Activated CD8-positive, alpha-beta memory T cell treated with anti-CD3 and anti-CD28 coated beads, Interleukin-2, amount 50 U/mL, for 24 hours (primary cell): ENCODE results near the gene SMIM36.
"Not testable (repeated sequence)": the region's sequence is repeated elsewhere in the genome, so short reads cannot be mapped to it uniquely, and the experiment has no call there.

Experiments used
- DNase-seq: peaks from one replicate; pipeline ENCODE4 v3.0.0-alpha.2; 2020; ENCODE audit errors: extremely low read depth

SMIM36 gene

DNA sequence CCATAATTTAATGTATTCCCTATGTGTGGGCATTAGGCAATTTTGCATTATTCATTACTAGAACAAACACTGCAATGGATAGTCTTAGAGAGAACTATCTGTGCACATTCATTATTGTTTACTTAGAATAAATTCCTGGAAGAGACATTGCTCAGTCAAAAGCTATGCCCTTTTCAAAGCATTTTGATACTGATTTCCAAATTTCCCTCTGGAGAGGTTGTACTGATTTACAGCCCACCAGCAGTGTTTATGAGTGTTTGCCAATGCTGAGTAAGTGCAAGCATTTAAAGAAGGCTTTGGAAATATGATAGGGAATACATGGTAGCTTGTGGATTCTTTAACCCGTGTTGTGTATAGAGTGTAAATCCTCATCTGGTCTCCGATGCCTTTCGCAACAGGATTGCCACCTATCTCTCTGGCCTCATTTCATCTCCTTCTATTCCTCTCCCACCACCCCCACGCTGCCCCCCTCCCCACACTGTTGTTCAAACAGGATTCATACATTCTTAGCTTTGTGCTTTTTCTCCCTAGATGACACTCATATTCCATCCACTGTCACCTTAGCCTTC, 56.3 kb downstream of the SMIM36 start:
- DNase-seq = no peak

DNA sequence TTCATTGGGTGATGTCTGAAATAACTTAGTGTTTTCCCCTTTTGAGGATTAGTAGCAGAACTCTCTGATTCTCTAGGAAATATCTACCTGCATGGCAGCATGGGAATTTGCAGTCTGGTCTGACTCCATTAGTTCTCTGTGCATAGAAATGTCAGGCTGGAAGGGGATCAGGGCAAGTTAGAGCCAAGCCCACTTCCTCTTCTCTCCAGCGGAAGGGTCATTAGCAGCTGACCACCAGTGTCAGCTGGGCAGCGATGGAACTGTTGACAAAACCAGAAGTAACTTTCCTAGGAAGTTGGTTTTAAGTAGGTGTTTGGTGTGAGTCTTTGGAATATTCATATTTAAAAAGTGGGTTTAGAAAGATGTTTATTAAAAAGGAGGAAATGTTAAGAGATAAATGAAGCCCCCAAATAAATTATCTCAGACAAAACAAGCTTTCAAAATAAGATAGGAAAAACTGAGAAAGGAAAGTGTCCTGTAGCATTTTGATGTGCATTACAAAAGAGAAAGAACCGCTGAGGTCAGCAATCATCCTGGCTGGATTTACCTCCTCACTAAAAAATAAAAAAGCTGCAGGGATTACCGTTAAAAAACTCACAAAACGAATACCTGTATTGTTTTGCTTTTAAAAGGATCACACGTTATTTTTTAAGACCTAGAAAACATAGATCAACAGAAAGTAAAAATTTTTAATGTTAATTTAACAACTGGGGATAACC, 57.3 kb downstream of the SMIM36 start:
- no peak for DNase-seq

DNA sequence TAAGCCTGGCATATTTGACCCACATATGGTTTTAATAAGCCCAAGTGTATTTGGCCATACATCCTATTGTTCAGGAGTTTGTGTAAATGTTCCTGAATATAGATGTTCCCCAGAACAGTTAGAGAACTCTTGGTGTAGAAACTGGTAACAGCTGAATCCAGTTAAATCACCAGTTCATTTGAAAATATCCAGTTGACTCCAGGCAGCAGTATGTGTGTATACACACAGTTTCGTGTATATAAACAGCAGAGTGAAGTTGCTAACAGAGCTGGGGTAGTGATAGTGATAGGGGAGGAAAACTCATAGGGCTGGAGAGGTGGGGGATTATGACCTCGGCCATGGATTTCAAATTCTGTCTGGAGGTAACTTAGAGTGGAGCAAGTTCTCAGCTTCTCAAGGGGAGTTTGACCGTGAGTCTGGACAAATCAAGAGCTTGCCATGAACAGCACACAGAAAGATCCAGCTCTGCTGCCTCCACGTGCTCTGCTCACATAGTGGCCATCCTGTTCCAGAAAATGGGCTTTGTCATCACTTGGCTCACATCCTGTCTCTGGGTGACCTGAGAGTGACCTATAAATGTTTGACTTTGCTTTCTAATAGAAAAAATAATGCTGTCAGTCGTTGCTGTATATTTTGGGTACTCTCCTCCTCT, 59.0 kb downstream of the SMIM36 start:
- DNase-seq = no peak

DNA sequence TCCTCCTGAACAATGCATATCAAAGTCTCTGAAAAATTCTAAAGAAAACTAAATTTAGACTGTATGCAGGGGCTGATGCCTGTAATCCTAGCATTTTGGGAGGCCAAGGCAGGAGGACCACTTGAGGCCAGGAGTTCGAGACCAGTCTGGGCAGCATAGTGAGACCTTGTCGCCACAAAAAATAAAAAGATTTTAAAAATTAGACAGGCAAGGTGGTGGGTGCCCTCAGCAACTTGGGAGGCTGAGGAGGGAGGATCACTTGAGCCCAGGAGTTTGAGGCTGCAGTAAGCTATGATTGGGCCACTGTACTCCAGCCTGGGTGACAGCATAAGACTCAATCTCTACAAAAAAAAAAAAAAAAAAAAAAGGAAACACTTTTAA, 59.5 kb downstream of the SMIM36 start:
- DNase-seq = no peak

DNA sequence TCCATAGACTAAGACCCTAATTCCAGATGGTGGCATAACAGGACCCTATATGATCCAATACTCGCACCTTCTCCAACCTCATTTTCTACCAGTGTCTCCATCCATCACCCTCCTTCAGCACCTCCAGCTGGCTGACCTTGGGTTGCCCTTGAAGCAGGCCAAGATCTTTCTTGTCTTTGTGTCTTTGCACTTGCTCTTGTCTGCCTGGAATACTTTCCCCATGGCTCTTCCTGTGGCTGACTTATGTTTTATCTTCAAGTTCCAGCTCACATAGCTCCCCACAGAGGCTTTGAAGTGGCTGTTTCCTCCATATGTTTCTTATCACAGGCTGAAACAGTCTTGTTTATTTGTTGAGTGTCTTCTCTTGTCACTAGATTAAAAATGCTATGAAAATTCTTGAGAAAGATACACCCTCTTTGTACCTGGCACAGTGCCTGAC, 60.0 kb downstream of the SMIM36 start:
- no peak for DNase-seq

DNA sequence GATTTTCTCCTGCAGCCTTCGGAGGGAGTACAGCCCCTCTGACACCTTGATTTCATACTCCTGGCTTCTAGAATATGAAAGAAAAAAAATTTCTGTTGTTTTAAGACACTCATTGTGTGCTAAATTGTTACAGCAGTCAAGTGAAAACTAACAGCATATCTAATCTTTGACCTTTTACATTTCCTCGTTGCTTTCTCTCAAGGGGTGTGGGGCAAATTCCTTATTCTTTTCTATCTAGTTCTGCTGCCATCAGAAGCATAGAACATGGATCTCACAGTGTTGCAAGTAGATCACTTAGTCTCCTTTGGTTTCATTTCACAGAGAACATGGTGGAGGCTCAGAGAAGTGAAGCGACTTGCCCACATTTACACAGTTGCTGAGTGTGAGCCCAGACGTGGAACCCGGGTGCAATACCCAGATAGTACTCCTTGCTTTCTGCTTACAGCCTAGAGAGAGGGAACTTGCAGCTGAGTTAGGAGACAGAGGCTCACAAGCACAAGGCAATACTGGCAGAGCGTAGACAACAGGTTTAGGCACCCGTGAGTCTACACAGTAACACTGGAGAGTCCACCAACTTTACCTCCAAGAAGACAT, 60.9 kb downstream of the SMIM36 start:
- DNase-seq = no peak

DNA sequence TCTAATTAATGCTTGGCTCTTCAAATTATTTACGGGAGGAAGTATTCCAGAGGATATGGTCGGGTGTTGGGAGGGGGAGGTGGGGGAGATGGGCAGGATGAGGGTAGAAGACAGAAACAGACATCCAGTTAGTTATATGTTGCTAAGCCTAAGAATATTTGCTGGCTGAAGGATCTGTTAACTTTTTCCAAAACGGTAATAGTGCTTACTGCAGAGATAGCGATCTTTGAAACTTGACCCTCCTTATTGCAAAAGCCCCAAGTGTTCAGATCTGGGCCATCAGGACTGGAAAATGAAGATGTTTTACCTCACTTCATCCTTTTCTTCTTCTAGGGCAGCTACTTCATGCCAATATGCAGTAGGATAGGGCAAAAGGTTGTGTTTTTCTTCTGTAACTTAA, 62.6 kb downstream of the SMIM36 start:
- no peak for DNase-seq

DNA sequence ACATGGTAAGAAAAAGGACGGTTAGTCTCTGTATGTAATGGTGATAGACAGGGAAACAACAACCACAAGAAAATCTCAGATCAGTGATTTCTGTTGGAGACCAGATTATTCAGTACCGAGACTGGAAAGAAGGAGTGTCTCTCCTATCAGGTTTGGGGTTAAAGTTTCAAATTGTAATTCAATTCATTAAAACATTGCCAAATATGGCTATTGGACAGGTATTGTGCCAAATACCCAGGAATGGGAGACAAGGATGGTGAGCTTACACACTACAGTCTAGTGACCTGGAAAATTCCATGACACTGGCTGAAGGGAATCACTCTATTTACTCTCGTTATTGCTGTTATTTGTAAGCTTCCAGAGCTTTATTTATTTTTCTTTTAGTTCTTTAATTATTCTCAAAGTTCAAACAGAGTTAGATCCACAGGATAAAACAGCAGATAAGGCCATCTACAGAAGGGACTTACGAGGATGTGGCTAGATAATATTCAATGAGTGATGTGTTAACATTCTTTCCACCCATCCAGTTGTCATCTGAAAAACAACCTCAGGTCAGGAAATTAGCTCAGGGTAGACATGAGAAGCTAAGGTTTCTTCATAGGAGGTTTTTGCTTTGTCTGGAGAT, 64.6 kb downstream of the SMIM36 start:
- no peak for DNase-seq

DNA sequence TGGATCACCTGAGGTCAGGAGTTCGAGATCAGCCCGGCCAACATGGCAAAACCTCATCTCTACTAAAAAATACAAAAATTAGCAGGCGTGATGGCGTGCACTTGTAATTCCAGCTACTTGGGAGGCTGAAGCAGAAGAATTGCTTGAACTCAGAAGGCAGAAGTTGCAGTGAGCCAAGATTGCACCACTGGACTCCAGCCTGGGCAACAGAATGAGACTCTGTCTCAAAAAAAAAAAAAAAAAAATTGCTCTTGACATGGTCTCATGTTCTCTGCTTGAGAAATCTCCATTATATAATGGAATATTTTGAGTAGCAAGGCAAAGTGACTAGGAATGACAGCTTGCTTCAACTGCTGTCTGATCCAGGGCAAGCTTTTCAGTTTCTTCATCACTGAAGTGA, 65.2 kb downstream of the SMIM36 start:
- DNase-seq = not testable (repeated sequence)

DNA sequence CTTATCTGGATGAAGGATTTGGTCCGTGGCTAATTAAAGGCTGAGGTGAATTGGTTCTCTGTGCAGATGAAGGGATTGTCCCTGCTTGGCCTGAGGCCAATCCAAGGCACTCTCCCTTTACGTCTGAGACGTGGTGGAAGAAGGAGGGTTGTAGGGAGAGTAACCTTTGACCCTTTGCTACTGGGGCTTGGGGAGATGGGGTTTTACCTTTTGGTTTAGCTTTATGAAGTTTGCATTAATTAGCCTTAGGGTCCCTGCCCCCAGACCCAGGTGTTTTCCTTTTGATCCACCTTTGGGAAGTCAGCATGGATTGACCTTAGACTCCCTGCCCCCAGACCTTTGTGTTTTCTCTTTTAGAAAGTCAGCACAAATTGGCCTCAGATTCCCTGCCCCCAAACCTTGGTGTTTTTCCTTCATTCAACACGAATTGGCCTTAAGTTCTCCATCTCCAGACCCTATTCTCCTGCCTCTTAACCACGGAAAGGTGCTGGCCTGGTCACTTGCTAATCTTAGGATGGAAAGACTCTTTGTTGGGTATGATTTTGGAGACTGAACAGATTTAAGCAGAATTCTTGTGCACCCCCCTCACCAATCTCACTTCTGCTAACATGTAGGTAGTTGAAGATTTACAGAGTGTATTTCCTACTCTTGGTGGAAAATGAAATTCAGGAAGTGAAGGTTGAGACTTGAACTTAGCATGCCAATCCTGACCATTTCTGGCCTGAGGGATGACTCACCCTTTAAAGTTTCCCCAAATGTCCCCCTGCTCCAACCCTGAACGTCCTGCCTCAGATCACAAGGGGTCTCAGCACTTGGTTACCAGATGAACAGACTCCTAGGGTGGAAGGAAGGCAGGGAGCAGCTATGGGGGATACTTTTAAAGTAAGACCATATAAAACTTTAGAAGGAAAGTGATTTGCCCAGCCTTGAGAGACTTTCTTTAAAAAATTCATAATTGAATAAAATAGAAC, 66.5 kb downstream of the SMIM36 start:
- no peak for DNase-seq

DNA sequence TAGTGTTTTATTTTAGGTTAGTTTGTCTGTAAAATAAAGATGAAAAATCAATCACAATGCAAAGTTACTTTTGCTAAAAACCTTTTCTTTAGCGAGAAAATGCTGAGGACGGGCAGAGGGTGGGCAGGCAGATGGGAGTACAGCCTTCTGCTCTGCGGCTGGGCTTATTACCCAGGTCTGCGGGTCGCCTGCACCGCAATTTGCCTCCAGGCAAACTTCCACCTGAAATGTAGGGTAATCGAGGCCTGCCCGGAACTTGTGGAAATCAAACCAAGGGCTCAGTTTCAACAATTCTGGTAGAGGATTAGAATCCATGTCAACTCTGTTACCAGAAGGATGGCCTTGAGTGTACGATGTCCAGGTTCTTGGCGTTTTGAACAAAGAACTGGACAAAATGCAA, 67.3 kb downstream of the SMIM36 start:
- no peak for DNase-seq

DNA sequence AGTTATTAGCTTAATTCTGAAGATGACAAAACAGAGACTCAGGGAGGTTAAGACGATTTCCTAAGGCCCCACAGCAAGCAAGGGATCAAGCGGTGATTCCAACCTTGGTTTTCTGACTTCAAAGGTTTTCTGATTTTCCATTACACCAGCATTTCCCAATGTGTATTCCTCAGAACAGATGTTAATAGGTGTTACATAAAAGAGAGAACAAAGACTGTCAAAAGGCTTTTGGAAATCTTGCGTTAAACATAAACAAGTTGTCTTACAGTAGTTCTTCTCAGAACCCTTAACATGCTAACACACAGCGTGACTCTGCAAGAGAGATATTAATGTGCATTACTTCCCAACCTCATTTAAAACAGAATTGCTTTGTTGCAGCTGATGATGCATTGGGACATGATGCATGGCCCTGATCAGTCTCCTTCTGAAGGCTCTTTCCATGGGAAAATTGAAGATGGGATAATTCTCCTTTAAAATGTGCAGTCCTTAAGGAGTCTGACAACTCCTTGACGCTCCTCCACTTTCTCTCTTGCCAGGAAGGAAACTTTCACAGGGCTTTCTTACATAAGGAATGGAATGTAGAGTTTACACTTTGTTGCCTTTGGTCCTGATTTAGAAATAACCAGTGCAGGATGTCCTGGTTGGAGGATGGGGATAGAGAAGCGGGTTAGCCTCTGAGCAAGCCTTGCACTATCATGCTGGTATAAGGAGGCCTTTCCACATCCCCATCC, 68.1 kb downstream of the SMIM36 start:
- no peak for DNase-seq

DNA sequence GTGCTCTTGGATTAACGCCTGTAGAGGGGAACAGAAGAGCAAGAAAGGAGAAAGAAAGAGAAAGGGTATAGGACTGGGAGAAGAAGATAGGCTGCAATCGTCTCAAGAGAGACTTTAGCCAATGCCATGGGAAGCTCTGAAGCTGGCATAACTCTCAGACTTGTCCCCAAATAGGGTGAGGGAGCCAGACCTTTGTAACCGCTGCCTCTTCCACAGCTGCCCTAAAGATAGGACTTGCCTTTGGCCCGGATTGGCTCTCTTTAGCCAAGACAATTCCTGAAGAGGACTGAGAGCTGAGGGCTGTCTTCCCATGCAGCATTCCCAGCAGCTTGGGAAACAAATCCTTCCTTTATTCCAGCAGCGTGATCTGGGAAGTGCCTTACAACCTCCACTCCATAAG, 68.8 kb downstream of the SMIM36 start:
- no peak for DNase-seq

DNA sequence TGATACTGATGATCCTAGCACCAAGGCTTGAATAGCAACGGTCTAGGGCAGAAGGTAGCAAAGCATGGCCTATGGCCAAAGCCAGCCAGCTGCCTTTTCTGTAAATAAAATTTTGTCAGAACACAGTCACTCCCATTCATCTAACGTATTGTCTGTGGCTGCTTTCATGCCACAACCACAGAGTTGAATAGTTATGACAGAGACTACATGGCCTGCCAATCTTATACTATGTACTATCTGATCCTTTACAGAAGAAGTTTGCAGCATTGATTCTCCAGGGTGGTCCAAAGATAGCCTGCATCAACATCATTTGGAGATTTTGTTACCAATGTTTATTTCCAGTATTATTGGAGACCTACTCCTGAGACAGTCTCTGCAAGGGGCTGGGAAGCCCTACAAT, 69.7 kb downstream of the SMIM36 start:
- no peak for DNase-seq

DNA sequence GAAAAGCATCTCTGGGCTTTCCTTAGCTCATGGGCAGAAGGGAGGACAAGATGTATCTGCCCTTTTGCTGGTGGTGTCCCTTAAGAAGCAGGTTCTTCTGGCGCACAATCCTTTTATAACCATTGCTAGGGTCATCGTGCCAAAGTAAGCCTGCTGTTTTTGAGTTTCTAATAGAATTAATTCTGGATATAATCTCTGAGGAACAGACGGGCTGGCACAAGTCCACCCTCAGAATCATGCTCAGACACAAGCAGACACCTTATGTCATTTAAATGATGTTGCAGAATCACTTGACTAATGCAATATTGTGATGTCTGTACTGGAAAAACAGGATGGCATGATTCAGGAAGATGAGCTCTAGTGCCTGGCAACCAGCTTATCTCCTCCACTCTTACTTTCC, 70.9 kb downstream of the SMIM36 start:
- no peak for DNase-seq

DNA sequence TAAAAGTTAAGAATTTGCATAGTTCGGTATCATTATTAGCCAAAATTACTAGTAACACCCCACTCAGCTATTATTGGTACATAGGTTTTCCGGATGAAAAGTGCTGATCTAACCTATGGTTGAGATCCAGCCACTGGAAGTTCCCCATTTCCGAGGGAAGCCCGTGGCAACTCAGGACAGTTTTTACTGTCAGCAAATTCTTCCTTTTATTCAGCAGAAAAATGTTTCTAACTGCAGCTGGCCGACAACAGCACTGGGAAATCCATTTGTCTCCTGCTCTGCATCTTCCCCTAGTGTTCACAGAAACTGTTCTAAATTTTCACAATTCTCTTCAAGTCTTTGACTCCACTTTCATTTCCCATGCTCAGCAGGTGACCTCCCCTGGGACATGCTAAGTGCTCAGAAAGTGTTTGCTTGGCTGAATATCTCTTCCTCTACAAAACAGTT, 74.1 kb downstream of the SMIM36 start:
- no peak for DNase-seq

DNA sequence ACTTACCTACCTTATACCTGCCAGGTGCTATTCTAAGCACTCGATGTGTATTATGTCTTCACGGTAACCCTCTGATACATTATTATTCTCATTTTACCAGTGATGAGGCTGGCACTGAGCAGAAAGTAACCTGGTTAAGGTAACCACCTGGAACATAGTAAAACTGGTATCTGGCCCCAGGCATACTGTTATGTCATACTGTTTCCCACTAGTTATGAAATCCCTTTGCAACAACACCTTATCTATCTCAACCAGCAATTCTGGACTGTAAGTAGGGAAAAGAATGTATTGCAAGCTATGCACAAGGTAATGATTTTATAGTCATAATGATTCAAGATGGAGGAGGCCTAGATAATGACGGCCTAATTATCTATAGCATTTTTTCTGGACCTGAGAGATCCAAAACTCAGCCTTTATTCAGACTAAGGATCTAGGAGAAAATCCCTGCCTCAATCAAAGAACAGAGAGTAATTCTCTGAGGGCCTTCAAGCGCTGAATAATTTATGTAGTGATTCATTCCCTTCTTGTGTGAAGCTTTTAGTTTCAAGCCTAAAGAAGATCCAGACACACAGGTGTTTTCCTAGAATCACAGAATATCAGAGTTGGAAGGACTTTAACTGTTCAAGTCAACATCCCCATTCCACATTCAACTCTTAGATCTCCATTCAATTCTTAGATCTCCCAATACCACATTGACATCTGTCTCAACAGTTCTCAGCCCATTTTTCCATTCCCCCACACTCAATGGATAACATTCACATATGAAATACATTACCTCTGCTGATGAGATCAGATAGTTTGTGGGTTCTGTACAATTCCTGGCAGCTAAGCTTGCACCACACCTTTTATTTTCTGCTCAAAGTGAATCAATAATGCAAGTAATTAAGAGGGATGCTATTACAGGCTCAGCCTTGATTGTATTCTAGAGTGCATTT, 74.8 kb downstream of the SMIM36 start:
- no peak for DNase-seq

DNA sequence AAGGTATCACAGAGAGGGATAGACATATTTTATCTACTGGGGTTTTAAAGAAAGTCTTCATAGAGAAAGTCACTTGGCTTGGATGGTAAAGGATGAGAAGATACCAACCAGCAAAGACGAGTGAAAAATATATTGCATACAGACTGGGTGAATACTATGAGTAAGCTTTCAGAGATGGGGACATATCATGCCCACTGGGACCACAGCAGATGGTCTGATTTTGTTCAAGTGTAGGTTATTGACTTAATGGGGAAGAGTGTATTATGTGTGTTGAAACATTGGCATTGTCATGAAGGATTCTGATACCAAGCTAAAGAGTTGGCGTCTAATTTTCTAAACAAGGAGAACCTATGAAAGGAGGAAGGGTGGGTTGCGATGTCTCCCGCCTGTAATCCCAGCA, 75.8 kb downstream of the SMIM36 start:
- DNase-seq = no peak

DNA sequence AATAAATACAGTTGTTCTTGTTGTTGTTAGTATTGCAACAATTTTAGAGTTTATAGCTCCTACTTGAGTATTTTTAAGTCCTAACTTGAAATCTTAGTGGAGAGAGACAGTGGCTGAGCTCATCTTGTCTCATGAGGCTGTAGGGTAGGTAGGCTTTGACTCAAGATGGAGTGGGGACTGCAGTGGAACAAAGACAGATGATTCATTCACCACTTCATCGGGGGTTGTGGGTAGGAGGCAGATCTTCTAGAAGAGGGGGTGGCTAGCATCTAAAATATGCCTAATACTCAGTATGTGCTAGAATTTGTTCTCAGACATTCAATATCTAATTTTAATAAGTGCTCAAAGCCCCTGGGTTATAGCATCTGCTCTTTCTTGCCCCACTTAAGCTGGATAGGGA, 76.5 kb downstream of the SMIM36 start:
- DNase-seq = no peak
